ENCODE data around the gene AQP12A.

DNA sequence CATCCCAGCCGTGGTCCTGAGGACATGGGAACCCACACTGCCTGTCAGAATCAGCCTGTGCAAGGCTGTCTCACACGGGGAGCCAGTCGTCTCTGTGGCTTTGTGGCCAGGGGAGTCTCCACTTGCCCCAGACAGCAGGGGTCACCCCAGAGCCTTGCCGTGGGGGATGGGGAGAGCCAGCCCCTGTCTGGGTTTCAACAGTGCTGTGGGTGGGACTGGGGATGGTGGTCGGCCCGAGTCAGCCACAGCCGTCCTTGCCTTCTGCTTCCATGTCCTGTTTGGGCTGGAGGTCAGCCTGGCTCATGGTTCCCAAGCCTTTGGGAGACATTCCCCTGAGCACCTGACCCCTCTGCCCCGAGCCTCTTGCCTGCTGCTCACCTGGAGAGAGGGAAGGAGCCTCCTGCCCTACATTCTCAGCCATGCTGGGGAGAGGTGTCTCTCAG lies 46.8 kb upstream of the AQP12A start:
- TF ChIP-seq JUND (IDR thresholded peaks at IDR 0.05) = no peak
- no peak for TF ChIP-seq POLR2AphosphoS5 (IDR thresholded peaks at IDR 0.05; ENCODE audit: low read depth, low read length)
- TF ChIP-seq, protein P1, sequence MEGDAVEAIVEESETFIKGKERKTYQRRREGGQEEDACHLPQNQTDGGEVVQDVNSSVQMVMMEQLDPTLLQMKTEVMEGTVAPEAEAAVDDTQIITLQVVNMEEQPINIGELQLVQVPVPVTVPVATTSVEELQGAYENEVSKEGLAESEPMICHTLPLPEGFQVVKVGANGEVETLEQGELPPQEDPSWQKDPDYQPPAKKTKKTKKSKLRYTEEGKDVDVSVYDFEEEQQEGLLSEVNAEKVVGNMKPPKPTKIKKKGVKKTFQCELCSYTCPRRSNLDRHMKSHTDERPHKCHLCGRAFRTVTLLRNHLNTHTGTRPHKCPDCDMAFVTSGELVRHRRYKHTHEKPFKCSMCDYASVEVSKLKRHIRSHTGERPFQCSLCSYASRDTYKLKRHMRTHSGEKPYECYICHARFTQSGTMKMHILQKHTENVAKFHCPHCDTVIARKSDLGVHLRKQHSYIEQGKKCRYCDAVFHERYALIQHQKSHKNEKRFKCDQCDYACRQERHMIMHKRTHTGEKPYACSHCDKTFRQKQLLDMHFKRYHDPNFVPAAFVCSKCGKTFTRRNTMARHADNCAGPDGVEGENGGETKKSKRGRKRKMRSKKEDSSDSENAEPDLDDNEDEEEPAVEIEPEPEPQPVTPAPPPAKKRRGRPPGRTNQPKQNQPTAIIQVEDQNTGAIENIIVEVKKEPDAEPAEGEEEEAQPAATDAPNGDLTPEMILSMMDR (IDR thresholded peaks at IDR 0.05) = no peak
- TF ChIP-seq SIN3A (IDR thresholded peaks at IDR 0.05; ENCODE audit: borderline replicate concordance, low read depth, low read length) = no peak
- TF ChIP-seq RFX5 (IDR thresholded peaks at IDR 0.05; ENCODE audit: low read length) = no peak

All from SK-N-SH (cell line).